ENCODE results near the gene DNAH9.

The DNAH9 gene

DNA sequence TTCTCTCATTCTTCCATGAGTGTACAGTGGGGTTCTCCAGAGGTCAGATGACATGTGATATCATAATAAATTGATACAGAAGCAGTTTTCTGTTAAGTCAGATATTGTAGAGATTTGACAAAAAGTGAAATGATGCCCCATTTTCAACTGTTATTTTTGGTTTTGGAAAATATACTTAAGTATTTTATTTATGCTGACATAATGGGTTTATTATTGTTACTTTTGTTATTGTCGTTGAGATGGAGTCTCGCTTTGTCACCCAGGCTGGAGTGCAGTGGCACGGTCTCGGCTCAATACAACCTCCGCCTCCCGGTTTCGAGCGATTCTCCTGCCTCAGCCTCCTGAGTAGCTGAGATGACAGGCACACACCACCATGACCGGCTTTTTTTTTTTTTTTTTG, 94.4 kb downstream of the DNAH9 start:
- no peak for FAIRE-seq
- no peak for DNase-seq (ENCODE audit: insufficient read length)
- TF ChIP-seq TAF1 (IDR thresholded peaks at IDR 0.05; ENCODE audit: borderline replicate concordance, low read depth, low read length) (no peak), POLR2A (IDR thresholded peaks at IDR 0.05; ENCODE audit: low read depth, low read length) (no peak)

- FAIRE-seq (no peak), DNase-seq (ENCODE audit: insufficient read length) (no peak)
- no peak for TF ChIP-seq POLR2AphosphoS5 (IDR thresholded peaks at IDR 0.05; ENCODE audit: low read depth, low read length)
- TF ChIP-seq POLR2A (IDR thresholded peaks at IDR 0.05; ENCODE audit: low read depth, low read length): no peak
- no peak for TF ChIP-seq TAF1 (IDR thresholded peaks at IDR 0.05; ENCODE audit: borderline replicate concordance, low read depth, low read length)
These were observed 95.0 kb downstream of the DNAH9 start for GRCh38 chr17:11693284-11693683.

GRCh38 chr17:11700668-11701067, 102.4 kb downstream of the DNAH9 start:
- FAIRE-seq (no peak), DNase-seq (ENCODE audit: insufficient read length) (no peak)
- TF ChIP-seq POLR2AphosphoS5 (IDR thresholded peaks at IDR 0.05; ENCODE audit: low read depth, low read length) (no peak), TAF1 (IDR thresholded peaks at IDR 0.05; ENCODE audit: borderline replicate concordance, low read depth, low read length) (no peak), POLR2A (IDR thresholded peaks at IDR 0.05; ENCODE audit: low read depth, low read length) (no peak)

- DNase-seq (ENCODE audit: insufficient read length) (no peak), FAIRE-seq (no peak)
- TF ChIP-seq POLR2AphosphoS5 (IDR thresholded peaks at IDR 0.05; ENCODE audit: low read depth, low read length) (no peak), TAF1 (IDR thresholded peaks at IDR 0.05; ENCODE audit: borderline replicate concordance, low read depth, low read length) (no peak), POLR2A (IDR thresholded peaks at IDR 0.05; ENCODE audit: low read depth, low read length) (no peak)
These were observed 103.6 kb downstream of the DNAH9 start for GRCh38 chr17:11701911-11702310.

- DNase-seq (ENCODE audit: insufficient read length) (no peak), FAIRE-seq (no peak)
- TF ChIP-seq POLR2A (IDR thresholded peaks at IDR 0.05; ENCODE audit: low read depth, low read length) (no peak), POLR2AphosphoS5 (IDR thresholded peaks at IDR 0.05; ENCODE audit: low read depth, low read length) (no peak), TAF1 (IDR thresholded peaks at IDR 0.05; ENCODE audit: borderline replicate concordance, low read depth, low read length) (no peak)
These were observed 105.8 kb downstream of the DNAH9 start for GRCh38 chr17:11704041-11704440.

- FAIRE-seq (no peak), DNase-seq (ENCODE audit: insufficient read length) (no peak)
- TF ChIP-seq POLR2AphosphoS5 (IDR thresholded peaks at IDR 0.05; ENCODE audit: low read depth, low read length) (no peak), TAF1 (IDR thresholded peaks at IDR 0.05; ENCODE audit: borderline replicate concordance, low read depth, low read length) (no peak), POLR2A (IDR thresholded peaks at IDR 0.05; ENCODE audit: low read depth, low read length) (no peak)
These were observed 106.8 kb downstream of the DNAH9 start for GRCh38 chr17:11705111-11705510.

GRCh38 chr17:11707586-11707985, 109.3 kb downstream of the DNAH9 start:
- no peak for DNase-seq (ENCODE audit: insufficient read length)
- TF ChIP-seq POLR2A (IDR thresholded peaks at IDR 0.05; ENCODE audit: low read depth, low read length): no peak
- no peak for TF ChIP-seq TAF1 (IDR thresholded peaks at IDR 0.05; ENCODE audit: borderline replicate concordance, low read depth, low read length)
- no peak for TF ChIP-seq POLR2AphosphoS5 (IDR thresholded peaks at IDR 0.05; ENCODE audit: low read depth, low read length)
- no peak for FAIRE-seq

- FAIRE-seq (no peak), DNase-seq (ENCODE audit: insufficient read length) (no peak)
- TF ChIP-seq POLR2A (IDR thresholded peaks at IDR 0.05; ENCODE audit: low read depth, low read length) (no peak), POLR2AphosphoS5 (IDR thresholded peaks at IDR 0.05; ENCODE audit: low read depth, low read length) (no peak), TAF1 (IDR thresholded peaks at IDR 0.05; ENCODE audit: borderline replicate concordance, low read depth, low read length) (no peak)
These were observed 114.2 kb downstream of the DNAH9 start for GRCh38 chr17:11712456-11712855.

- no peak for FAIRE-seq
- TF ChIP-seq POLR2A (IDR thresholded peaks at IDR 0.05; ENCODE audit: low read depth, low read length) (no peak), TAF1 (IDR thresholded peaks at IDR 0.05; ENCODE audit: borderline replicate concordance, low read depth, low read length) (no peak)
- DNase-seq (ENCODE audit: insufficient read length): no peak
These were observed 120.9 kb downstream of the DNAH9 start for GRCh38 chr17:11719203-11719602.

DNA sequence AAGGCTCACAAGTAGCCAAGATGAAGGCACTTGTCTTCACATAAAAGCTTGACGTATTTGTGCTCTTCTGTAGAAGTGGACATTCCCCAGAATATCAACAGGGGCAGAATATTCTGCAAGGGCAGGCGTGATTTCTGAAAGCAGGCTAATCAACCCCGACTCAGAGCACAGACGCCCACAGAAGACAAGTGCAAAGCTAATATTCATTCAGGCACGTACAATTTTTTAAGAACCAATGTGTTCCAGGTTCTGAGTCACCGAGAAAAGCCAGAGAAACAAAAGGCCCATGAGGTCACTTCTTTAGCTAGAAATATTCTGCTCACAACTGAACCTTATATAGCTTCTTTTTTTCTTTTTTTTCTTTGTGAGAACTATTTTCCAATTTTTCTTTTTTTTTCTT, 121.6 kb downstream of the DNAH9 start:
- FAIRE-seq (no peak), DNase-seq (ENCODE audit: insufficient read length) (no peak)
- no peak for TF ChIP-seq POLR2A (IDR thresholded peaks at IDR 0.05; ENCODE audit: low read depth, low read length)
- TF ChIP-seq TAF1 (IDR thresholded peaks at IDR 0.05; ENCODE audit: borderline replicate concordance, low read depth, low read length): no peak
- no peak for TF ChIP-seq POLR2AphosphoS5 (IDR thresholded peaks at IDR 0.05; ENCODE audit: low read depth, low read length)

DNA sequence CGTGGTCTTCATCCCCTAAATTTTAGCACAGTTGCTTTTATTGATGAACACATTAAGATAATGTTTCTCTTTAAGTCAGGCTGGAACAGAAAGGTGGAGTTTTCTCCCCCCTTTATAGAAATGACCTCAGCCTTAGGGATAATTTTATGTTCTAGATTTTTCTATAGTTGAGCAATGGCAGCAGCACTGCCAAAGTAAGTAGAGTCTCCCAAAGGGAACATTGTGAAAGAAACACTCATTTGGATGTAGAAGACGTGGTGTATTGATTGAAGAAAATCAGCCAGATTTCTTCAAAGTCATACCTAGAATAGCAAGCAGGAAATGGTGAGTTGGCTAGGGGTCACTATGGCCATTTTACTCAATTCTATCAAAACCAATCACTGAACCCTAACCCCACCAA, 122.5 kb downstream of the DNAH9 start:
- no peak for DNase-seq (ENCODE audit: insufficient read length)
- TF ChIP-seq POLR2AphosphoS5 (IDR thresholded peaks at IDR 0.05; ENCODE audit: low read depth, low read length) (no peak), TAF1 (IDR thresholded peaks at IDR 0.05; ENCODE audit: borderline replicate concordance, low read depth, low read length) (no peak), POLR2A (IDR thresholded peaks at IDR 0.05; ENCODE audit: low read depth, low read length) (no peak)
- FAIRE-seq: no peak

DNA sequence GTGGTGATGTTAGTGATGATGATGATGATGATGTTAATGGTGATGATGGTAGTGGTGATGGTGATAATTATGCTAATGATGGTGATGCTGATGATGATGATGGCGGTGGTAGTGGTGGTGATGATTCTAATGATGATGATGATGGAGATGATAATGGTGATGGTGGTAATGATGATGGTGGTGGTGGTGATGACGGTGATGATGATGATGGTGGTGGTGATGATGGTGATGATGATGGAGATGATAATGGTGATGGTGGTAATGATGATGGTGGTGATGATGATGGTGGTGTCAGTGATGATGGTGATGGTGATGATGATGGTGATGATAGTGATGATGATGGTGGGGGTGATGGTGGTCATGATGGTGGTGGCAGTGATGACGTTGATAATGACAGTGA, 132.5 kb downstream of the DNAH9 start:
- no peak for TF ChIP-seq TAF1 (IDR thresholded peaks at IDR 0.05; ENCODE audit: borderline replicate concordance, low read depth, low read length)
- TF ChIP-seq POLR2AphosphoS5 (IDR thresholded peaks at IDR 0.05; ENCODE audit: low read depth, low read length): no peak
- no peak for TF ChIP-seq POLR2A (IDR thresholded peaks at IDR 0.05; ENCODE audit: low read depth, low read length)
- FAIRE-seq: no peak
- DNase-seq (ENCODE audit: insufficient read length): no peak
